ENCODE measurements around the gene IRAK1.
"Not testable (repeated sequence)": the region's sequence is repeated elsewhere in the genome, so short reads cannot be mapped to it uniquely, and the experiment has no call there.

Gene IRAK1

DNA sequence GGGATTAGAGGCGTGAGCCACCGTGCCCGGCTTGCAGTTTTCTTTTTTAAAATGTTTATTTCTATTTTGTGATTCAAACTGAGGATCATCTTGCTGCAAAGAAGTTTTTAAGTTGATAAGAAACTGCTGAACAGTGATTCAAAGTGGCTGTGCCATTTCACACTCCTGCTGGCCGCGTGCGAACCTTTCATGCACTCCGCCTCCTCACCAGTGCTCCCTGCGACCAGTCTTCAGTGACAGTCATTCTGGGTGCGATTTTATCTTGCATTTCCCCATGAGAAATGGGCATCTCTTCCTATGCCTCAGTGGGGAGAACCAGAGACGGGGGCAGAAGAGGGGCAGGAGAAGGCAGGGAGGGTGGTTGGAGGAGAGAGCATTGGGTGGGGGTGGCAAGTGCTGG, 25.7 kb downstream of the IRAK1 start:
- no peak for DNase-seq

- no peak for DNase-seq
Measured at GRCh38 chrX:153993079-153993478, 26.6 kb downstream of the IRAK1 start.

DNA sequence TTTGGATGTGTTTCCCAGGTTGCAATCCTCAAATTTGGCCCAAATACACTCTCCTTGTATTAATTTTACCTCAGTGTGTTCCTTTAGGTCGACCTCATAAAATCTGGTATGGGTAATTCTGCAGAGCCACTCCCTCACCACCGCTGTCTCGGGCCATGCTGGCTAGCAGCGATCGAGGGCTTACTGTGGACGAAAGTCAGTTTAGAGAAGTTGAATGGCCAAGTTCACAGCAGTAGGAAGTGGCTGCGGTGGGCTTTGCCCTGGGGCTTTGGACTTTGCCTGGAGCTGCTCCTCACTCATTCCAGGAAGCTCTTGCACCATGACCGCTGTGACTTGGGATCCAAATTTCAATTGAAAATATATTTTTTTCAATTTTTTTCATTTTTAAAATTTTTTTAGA, 27.5 kb downstream of the IRAK1 start:
- DNase-seq: no peak

- DNase-seq: no peak
Measured at GRCh38 chrX:153991013-153991580, 28.6 kb downstream of the IRAK1 start.

DNA sequence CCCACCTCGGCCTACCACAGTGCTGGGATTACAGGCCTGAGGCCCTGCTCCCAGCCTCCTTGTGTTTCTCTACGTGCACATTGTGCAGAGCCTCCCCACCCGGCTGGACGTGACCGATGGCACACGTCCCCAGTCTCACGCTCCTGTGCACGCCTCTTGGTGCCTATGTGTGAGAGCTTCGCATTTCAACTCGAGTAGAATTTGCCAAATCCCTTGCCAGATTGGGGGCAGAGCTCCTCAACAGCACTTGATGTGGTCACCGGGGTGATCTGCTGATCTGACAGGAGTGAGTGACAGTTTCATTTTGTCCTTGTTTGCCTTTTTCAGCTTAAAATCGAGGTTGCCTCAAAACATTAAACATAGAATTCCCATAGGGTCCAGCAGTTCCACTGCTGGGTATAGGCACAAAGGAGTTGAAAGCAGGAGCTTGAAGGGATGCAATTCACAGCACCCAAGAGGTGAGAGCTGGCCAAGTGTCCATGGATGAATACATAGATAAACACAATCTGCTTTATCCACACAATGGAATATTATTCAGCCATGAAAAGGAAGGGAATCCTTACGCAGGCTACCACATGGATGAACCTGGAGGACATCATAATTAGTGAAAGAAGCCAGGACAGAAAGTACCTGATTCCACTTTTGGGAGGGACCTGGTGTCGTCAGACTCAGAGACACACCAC, 29.6 kb downstream of the IRAK1 start:
- no peak for DNase-seq

DNA sequence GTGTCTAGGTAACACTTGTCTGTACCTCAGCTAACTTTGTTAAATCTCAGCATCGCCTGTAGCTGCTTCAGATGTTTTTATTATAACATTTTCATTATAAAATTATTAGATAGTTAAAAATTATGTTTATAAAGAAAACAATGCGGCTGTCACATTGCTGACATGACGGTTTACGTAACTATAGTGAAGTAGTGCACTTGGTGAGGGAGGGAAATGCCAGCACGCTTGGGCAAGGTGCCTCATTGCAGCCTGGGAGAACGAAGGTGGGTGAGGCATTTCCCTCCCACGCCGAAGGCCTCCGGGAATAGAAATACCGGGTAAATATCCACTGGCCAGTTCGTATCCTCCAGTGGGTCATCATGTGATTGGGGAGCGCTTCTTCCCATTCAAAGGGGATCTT, 31.2 kb downstream of the IRAK1 start:
- DNase-seq: no peak

- no peak for DNase-seq
Measured at GRCh38 chrX:153984351-153985178, 35.1 kb downstream of the IRAK1 start.

DNA sequence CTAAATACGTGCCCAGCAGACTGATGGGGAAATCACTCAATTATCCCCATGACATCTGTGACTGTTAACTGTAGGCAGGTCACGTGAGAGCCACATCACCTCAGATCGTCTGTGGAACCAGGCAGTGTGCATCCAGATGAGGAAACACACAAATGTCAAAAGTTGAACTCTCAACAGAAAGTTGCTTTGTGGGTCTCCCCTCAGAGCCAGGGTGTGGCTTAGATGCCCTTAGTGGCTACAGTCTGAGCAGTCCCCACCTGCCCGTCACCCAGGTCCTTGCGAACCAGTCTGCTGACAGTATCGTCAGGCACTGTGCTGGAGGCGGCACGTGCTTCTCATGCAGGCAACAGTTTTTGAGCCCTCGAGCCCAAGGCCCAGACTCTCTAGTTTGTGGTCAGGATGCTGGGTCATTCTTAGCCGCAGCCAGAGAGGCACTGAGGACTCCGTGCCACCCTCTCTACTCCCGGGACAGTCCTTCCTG, 36.3 kb downstream of the IRAK1 start:
- DNase-seq: no peak

- DNase-seq: no peak
Measured at GRCh38 chrX:153981771-153982533, 37.8 kb downstream of the IRAK1 start.

DNA sequence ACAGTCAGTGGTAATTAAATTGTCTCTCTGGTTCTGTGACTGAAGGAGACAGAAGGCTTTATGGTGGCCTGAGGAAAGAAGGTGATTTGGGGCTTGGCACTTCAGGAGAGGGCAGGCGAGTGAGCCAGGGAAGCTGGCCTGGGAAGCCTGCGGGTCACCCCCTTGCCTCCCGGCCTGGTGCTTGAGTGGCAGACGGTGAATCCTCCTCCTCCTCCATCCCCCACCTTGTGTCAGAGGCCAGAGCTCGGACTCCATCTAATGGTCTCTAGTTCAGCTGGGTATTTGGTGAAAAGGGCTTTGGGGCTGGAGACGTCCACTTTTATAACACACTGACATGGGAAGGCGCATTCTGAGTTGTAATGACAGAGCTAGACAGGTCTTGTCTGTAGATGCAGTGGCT, 38.5 kb downstream of the IRAK1 start:
- DNase-seq: no peak

DNA sequence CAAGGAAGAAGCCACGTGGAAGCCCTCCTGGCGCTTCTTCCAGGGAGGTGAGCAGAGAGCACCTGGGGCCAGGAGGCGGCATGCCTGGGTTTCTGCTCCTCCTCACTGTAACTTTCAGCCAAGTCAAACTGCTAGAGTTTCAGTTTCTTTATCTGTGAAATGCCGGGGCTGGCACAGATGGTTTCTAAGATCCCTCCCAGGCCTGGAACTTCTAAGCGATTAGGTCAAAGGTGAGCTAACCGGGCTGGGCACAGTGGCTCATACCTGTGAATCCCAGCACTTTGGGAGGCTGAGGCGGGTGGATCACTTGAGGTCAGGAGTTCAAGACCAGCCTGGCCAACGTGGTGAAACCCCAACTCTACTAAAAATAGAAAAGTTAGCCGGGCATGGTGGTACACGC, 39.3 kb downstream of the IRAK1 start:
- DNase-seq: not testable (repeated sequence)

GRCh38 chrX:153974726-153975286, 44.9 kb downstream of the IRAK1 start:
- no peak for DNase-seq

DNA sequence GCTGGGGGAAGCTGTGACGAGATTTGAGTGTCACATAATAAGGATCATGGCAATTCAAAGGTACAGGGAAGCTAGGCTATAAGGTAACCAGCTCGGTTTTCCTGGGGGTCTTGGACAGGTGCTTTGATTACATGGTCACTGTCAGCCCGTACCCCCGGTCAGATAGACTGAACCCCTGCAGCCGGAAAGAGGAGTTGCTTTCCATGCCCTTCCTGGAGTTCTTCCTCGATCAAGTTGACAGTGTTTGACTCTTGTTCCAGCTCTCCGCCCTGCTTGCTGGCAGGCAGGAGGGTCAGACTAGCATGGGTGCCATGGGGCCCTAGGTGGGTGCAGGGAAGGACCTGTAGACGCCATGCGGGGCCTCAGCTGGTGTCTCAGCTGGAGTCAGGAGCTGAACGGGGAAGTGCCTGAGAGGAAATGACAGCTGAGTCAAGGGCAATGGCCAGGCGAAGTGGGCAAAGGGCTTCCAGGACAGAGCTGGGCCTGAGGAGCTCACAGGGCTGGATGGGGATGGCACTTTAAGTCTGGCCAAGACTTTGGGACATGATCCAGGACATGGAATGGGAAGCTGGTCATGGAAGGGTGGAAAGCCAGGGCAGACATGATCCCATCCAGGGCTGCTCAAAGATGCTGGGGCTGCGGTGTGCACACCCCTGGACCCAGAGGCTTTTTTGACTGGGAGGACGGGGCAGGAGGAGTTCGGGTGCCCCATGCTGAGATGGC, 45.5 kb downstream of the IRAK1 start:
- no peak for DNase-seq

GRCh38 chrX:153973127-153974002, 46.3 kb downstream of the IRAK1 start:
- DNase-seq: no peak

GRCh38 chrX:153972368-153973126, 47.2 kb downstream of the IRAK1 start, which contains the start of gene TMEM187:
TMEM187 (plus strand) TSS chrX:153972754; CDS start chrX:153982063, 9,309 bp downstream.
- DNase-seq: peak; percentile 82

DNA sequence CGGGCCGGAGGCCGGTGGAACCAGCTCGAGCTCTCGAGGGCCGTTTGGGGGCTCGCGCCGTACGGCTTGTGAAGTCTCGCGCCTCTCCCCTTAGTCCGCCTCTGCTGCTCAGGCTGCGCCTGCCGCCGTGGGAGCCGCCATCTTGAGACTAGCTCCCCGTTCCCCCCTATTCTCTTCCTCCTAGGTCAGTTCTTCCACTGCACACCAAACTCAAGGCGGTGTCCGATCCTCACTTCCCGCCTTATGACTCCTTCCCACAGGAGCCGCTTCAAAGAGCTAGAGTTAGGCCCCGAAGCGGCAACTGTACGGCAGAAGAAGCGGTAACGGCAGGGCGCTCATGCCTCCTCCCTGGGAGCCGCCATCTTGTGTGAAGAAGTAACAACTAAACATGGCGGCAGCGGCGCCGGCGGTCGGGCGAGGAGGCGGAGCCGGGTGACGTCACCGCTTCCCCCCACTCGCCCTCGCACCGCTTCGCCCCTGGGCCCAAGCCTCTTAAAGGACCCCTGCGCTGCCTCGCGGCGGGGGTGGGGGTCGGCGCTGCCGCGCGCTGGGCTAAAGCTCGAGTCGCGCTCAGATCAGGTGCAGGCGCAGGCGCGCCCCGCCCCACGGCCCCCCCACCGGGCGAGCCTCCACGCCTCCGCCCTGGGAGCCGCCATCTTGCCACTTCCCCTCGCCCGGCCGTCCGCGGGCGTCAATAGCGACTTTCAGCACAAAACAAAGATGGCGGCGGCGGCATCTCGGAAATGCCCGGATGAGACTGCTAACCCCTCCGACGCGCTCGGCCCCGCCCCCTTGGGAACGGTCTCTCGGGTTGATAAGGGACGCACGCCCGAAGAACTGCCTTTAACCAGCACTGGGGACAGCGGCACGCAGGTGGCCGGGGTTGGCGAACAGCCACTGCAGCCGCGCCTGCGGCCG, 48.0 kb downstream of the IRAK1 start, which contains the start of gene HCFC1:
TSS of gene HCFC1 (minus strand) at position 369 of the 918 bp plus-strand sequence. CDS start 978 bp downstream, outside the sequence.
- DNase-seq: peak; percentile 90

DNA sequence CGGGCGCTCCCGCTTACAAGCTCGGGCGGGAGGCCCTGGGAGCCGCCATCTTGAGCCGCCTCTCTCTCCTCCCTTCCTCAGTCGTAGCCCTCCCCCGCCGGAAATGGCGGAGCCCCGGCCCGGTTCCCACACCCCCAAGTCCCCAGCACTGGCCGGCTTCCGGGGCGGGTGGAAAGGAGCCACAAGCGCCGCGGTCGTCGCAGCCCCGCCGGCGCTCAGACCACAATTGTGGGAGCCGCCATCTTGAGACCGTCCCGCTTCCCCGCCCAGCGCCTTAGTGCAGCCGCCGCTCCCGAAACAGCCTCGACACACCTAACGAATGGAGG, 48.6 kb downstream of the IRAK1 start:
- peak; percentile 70 for DNase-seq

DNA sequence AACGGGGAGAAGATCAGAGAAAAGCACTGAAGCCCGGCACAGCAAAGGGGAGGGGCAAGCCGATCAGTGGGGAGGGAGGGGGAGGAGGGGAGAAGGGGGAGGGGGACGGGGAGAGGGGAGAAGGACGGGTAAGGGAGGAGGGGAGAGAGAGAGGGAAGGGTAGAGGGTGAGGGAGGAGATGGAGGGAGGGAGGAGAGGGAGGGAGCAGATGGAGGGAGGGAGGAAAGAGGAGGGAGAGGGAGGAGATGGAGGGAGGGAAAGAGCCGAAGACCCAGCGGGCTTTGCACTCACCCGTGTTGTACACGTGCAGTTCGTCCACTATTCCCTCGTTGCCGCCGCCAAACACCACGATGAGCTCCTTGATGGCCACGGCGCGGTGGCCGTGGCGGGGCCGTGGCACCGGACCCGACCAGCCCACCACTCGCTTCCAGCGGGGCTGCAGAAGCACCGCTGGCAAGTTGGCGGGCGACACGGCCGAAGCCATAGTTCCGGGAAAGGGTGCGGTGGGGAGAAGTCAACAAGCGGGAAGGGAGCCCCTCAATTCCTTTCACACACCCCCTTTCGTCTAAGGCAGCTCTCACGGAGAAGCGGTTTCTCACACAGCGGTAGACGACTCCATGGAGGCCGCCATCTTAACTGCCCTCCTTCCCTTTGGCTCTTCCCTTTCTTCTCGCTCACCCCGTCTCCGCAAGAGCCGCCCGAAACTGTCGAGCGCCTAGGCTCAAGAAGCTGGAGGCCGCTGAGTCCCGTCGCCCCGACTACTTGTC, 49.2 kb downstream of the IRAK1 start:
- peak; percentile 24 for DNase-seq

Data from NCI-H446 treated with DMSO at 0.1 percent for 48 hours (cell line).